VCaP (cell line): ENCODE measurements around the gene PALB2.

ENCODE experiments used
- H3K27ac ChIP-seq: fragments of 450-650 bp; 2 replicates; pipeline ENCODE4 v1.5.1; 2017
- TF ChIP-seq, protein P1 (sequence below): fragments of 450-650 bp; conservative IDR thresholded peaks from 2 replicates; pipeline ENCODE4 v1.5.1; 2017; ENCODE audit warnings: mild to moderate bottlenecking, moderate library complexity

PALB2 gene

DNA sequence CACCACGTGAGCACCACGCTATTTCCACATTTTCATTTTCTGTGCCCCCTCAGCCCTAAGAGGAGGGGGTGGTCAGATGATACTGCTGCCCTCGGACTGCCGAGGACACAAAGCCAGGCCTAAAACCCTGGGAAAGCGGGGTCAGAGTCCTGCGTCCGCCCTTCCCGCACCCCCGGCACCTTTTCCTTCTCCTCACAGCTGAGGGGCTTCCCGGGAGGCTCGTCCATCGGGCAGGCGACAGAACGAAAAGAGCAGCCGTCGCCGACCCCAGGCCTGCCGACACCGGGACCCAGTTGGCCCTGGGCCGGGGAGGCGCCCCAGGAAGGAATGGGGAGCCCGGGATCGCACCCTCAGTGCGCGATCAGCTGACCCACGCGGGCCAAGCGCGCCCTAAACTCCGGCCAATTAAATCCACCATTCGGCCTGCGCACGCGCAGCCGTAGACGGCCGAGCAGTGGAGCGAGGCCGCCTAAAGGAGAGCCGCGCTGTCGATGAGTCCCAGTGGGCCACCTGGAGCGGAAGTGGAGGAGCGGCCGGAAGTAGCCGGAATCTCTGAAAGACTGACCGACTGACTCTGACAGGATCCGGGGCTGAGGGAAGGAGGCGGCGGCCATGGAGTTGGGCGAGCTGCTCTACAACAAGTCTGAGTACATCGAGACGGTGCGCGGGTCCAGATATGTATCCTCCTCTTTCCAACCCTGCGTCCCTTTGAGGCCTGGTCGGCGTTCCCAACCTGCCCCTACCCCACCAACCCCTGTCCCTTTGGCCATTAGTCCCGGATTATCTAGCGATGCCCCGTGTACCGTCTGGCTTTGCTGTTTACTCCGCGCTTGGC lies at the start of gene PALB2, which contains the start of gene DCTN5:
Gene PALB2 (minus strand): TSS at position 380 of the 835 bp plus-strand sequence. CDS start 153 bp downstream, at position 227.
Gene DCTN5 (plus strand): TSS at position 536 of the 835 bp plus-strand sequence. CDS start 77 bp downstream, at position 613.
- H3K27ac ChIP-seq = peak within 1 kb of the TSS; percentile 81
- TF ChIP-seq, protein P1, sequence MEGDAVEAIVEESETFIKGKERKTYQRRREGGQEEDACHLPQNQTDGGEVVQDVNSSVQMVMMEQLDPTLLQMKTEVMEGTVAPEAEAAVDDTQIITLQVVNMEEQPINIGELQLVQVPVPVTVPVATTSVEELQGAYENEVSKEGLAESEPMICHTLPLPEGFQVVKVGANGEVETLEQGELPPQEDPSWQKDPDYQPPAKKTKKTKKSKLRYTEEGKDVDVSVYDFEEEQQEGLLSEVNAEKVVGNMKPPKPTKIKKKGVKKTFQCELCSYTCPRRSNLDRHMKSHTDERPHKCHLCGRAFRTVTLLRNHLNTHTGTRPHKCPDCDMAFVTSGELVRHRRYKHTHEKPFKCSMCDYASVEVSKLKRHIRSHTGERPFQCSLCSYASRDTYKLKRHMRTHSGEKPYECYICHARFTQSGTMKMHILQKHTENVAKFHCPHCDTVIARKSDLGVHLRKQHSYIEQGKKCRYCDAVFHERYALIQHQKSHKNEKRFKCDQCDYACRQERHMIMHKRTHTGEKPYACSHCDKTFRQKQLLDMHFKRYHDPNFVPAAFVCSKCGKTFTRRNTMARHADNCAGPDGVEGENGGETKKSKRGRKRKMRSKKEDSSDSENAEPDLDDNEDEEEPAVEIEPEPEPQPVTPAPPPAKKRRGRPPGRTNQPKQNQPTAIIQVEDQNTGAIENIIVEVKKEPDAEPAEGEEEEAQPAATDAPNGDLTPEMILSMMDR = no peak

DNA sequence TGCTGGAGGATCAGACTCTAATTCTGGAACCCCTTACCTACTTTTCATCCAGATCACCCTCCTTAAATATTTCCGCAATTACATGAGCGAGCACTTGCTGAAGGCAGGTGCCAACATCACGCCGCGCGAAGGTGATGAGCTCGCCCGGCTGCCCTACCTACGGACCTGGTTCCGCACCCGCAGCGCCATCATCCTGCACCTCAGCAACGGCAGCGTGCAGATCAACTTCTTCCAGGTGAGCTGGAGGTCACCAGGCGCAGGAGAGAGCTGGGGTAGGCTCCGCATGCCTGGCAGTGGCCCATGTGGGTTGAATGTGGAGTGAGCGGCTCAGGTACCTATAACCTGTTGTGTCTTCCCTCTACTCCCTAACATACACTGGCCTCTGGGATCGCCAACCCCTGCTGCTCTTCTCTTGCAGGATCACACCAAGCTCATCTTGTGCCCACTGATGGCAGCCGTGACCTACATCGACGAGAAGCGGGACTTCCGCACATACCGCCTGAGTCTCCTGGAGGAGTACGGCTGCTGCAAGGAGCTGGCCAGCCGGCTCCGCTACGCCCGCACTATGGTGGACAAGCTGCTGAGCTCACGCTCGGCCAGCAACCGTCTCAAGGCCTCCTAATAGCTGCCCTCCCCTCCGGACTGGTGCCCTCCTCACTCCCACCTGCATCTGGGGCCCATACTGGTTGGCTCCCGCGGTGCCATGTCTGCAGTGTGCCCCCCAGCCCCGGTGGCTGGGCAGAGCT lies 48.5 kb upstream of the PALB2 start:
- TF ChIP-seq, protein P1 = no peak
- no peak overlapping the region for H3K27ac ChIP-seq

DNA sequence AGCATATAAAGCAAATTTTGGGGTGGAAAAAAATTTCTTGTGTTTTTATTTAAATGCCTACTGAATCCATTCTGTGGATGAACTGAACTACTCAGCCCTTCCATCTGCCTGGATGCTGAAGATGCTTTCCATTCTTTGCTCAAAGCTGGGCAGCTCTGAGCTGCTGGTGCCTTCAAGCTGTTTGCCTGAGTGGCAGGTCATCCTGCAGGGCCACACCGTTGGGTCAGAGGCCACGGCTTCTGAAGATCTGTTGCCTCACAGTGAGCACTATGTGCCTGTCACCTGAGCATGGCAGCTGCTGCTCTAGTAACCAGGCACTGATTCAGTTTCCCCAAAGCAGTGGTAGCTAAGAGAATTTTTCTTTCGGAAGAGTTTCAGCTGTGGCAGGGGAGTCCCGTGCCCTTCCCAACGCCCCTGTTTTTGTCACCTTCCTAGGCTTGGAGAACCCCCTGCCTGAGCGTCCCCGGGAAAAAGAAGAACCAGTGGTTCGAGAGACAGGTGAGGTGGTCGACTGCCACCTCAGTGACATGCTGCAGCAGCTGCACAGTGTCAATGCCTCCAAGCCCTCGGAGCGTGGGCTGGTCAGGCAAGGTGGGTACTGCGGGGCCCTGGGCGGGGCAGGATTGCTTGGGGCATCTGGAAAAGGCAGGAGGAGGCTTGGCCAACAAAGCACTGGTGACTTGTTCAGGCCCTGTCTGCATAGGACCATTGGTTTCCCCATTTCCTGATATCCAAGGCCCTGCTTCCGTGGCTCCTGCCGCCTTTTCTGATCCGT lies 46.1 kb upstream of the PALB2 start:
- H3K27ac ChIP-seq = no peak overlapping the region
- TF ChIP-seq, protein P1 = no peak

DNA sequence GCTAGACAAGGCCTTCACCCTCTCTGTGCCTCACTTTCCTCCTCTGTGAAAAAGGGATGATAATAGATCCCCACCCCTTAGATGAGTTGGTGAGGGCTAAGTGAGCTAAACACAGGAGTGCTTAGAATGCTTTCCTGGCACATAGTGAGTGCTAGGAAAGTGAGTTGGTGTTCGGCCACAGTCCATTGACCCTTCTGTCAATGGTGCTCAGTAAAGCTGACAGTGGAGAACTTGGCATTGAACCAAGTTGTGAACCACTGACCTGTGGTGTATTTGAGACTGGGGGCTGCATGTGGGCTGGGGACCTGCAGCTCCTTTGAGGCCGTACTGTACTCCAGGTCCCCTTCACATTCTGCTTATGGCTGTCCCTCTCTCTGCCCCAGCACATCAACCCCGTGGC lies 42.4 kb upstream of the PALB2 start:
- H3K27ac ChIP-seq = no peak overlapping the region
- TF ChIP-seq, protein P1 = no peak

DNA sequence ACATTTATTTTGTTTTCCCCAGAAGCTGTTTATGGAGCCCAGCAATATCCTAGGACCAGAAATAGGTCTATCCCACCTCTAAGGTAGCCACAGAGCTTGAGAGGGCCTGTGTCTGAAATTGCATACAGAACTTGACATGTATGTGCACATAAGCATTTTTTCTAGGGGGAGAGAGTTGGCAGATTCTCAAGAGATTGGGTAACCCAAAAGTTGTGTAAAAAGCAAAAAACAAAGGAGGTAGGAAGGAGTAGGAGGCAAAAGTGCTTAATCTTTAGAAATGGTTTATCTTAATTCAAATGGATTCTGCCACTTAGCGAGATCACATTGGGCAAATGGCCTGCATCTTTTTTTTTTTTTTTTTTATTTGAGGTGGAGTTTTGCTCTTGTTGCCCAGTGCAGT lies 41.1 kb upstream of the PALB2 start:
- no peak overlapping the region for H3K27ac ChIP-seq
- TF ChIP-seq, protein P1 = no peak

DNA sequence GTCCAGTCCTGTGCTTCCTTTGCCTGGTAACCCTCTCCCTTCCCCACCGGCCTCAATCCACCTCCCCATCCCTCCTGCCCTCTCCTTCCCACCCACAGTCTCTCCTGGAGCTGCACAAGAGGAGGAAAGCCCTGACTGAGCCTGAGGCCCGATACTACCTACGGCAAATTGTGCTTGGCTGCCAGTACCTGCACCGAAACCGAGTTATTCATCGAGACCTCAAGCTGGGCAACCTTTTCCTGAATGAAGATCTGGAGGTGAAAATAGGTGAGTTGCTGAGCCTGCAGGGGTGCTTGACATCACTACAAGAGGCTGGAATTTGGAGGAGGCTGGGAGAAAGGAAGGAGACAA lies 38.9 kb upstream of the PALB2 start:
- H3K27ac ChIP-seq = peak overlapping the region; percentile 53; the same call in 1 of the 2 replicates
- TF ChIP-seq, protein P1 = no peak
